HG03097 (cell line): Measurements from ENCODE around the gene GNG7.
"Not testable (repeated sequence)": the region's sequence is repeated elsewhere in the genome, so short reads cannot be mapped to it uniquely, and the experiment has no call there.

Source experiments
- ATAC-seq: cut with Tn5 transposase; IDR thresholded peaks from one replicate; pipeline ENCODE4 v1.9.1; 2021; ENCODE audit not compliant: unreplicated experiment, low FRiP score

Gene GNG7

GRCh38 chr19:2477141-2477710 is 225.3 kb downstream of the GNG7 start:
- ATAC-seq, result no peak

GRCh38 chr19:2476451-2477140 is 225.9 kb downstream of the GNG7 start:
- ATAC-seq, result peak; percentile 12

DNA sequence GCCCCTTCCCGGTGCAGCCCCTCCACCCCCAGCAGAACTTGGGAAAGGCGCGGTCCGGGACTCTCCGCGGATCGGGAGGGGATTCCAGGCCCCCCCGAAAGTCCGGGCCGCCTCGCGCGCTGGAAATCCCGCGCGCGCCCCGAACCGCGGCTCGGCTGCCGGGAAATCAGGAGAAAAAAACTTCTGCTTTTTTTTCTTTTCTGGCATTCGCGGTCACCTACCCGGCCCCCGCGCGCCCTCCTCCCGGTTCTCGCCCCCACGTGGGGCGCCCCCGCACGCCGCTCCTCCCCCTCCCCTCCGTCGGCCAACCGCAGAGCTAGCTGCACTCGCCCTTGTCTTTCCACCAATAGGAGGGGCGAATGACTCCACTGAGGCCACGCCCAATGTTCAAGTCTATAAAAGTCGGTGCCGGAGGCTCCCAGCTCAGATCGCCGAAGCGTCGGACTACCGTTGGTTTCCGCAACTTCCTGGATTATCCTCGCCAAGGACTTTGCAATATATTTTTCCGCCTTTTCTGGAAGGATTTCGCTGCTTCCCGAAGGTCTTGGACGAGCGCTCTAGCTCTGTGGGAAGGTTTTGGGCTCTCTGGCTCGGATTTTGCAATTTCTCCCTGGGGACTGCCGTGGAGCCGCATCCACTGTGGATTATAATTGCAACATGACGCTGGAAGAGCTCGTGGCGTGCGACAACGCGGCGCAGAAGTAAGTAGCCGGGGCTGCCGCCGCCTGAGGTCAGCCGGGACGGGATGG is 226.6 kb downstream of the GNG7 start, which contains the start of gene GADD45B:
Gene GADD45B, plus strand, starts transcription at position 426 of the 749 bp plus-strand sequence. Its CDS starts 232 bp downstream, at position 658.
- peak; percentile 67 for ATAC-seq

DNA sequence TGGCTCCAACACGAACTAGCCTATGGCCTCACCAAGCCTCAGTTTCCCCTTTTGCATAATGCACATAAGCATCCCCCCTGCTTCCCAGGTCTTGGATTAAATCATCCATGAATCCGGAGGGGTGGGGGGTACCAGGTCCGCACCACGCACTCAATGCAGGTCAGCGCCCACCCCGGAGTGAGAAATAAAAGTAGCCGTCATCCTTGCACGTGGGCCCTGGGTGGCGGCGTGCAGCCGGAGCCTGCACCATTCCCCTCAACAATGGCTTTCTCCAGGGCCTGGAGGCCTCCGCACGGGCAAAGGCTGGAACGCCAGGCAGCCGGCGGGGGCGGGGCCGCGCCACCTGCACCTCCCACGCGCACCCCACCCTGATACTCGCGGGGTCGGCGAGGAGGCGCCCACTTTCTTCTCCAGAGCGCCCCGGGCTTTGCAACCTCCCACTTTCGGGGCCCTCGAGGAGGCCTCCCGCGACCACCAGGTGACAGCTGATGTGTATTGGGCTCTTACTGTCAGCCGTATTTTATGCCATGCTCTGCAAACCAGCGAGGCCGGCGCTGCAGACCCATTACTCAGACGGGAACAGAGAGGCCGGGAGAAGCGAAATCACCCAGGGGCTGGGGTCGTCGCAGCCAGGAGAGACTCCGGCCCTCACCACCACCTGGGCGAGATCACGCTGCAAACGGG is 227.3 kb downstream of the GNG7 start:
- ATAC-seq, result no peak

- ATAC-seq, result peak; percentile 34
These were observed 228.1 kb downstream of the GNG7 start for GRCh38 chr19:2474232-2475017.

- ATAC-seq, result not testable (repeated sequence)
These were observed 232.6 kb downstream of the GNG7 start for GRCh38 chr19:2469915-2470200.

DNA sequence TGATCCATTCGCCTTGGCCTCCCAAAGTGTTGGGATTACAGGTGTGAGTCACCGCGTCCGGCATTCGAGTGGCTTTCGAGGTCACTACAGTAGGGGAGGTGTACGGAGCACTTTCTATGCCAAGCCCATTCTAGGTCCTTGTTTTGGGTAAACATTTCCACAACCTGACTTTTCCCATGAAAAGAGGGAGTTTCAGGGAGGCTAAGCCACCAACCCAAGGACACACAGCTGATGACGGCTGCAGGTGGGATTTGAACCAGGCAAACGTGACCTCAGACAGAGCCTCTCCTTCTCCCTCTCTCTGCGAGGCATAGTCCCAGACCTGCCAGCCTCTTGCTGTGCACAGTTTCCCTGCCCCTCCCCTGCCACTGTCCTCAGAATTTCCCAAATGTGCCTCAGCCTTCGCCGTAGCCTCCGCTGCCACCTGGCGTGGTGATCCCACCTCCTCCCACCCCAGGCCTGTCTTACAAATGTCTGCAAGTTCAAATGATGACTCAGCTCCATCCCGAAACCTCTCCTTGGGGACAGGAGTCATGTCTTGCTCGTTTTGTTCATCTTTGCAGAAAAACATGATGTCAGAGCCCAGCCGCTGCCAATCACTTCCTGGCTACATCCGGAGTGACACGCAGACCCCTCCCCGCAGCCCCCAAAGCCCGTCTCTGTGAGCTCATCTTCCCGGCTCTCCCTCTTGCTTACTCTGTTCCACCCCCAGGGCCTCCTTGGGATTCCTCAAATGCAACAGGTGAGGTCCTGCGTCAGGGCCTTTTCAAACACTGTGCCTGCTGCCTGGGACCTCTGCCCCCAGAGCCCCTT is 233.2 kb downstream of the GNG7 start:
- no peak for ATAC-seq

- no peak for ATAC-seq
These were observed 233.9 kb downstream of the GNG7 start for GRCh38 chr19:2468596-2468995.

DNA sequence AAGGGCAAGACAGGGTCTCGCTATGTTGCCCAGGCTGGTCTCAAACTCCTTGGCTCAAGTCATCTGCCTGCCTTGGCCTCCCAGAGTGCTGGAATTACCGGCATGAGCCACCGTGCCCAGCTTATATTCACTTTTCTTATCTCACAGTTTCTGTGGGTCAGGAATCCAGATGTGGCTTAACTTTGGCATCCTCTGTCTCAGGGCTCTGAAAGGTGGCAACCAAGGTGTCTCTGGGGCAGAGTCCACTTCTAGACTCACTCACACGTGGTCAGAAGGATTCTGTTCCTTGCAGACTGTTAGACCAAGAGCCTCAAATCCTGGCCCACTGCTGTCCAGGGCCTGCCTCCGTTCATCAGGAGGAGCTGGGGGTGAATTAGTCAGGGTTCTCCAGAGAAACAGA is 238.1 kb downstream of the GNG7 start:
- no peak for ATAC-seq

- ATAC-seq, result not testable (repeated sequence)
These were observed 238.8 kb downstream of the GNG7 start for GRCh38 chr19:2463694-2464093.

DNA sequence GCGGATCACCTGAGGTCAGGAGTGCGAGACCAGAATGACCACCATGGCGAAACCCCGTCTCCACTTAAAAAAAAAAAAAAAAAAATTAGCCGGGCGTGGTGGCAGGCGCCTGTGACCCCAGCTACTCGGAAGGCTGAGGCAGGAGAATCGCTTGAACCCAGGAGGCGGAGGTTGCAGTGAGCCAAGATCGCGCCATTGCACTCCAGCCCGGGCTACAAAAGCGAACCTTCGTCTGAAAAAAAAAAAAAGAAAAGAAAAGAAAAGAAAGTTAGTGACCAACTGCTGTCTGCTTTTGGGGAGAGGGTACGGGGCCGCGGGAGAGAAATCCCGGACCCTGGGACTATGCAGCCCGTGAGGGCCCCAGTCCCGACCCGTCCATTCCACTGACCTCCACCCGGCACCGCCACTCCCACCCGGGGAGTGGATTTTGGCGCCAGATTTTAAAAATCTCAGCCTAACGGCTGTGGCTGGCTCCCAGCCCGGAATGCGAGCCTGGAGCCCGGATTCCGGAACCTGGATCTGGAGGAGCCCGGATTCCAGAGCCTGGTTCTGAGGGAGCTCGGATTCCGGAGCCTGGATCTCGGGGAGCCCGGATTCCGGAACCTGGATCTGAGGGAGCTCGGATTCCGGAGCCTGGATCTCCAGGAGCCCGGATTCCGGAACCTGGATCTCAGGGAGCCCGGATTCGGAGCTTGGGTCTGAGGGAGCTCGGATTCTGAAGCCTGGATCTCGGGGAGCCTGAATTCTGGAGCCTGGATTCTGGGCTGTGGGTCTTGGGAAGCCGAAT is 239.7 kb downstream of the GNG7 start:
- ATAC-seq, result no peak

GRCh38 chr19:2461751-2462634 is 240.5 kb downstream of the GNG7 start:
- ATAC-seq, result no peak
